Retinal pigment epithelial cell (primary cell): ENCODE measurements around the gene MAN2A1.

Experiments used
- DNase-seq: peaks from one replicate; pipeline ENCODE4 v3.0.0-alpha.2; 2010; ENCODE audit warnings: low read depth
- H3K4me3 ChIP-seq: 2 replicates; pipeline ENCODE4 v1.5.1; 2011; ENCODE audit warnings: mild to moderate bottlenecking, low read length, control low read depth, moderate library complexity
- TF ChIP-seq, protein P1 (sequence below): conservative IDR thresholded peaks from 2 replicates; pipeline ENCODE4 v1.5.1; 2011; ENCODE audit warnings: low read depth, low read length, control low read depth, inconsistent platforms

MAN2A1 gene

DNA sequence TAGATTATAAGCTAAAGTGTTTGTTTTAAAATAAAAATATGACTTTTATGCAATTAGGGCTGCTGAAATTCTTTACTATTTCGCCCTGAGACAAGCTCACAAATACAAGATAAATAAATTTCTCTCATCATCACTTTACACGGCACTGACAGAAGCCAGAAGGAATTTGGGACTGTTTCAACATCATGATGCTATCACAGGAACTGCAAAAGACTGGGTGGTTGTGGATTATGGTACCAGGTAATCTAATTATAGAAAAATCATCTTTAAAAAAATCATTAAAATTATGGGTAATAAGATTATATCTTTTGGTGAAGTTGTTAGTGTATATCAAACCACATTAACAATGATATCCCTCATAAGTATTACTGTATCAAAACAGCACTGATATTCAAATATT lies 95.0 kb downstream of the MAN2A1 start:
- TF ChIP-seq, protein P1, sequence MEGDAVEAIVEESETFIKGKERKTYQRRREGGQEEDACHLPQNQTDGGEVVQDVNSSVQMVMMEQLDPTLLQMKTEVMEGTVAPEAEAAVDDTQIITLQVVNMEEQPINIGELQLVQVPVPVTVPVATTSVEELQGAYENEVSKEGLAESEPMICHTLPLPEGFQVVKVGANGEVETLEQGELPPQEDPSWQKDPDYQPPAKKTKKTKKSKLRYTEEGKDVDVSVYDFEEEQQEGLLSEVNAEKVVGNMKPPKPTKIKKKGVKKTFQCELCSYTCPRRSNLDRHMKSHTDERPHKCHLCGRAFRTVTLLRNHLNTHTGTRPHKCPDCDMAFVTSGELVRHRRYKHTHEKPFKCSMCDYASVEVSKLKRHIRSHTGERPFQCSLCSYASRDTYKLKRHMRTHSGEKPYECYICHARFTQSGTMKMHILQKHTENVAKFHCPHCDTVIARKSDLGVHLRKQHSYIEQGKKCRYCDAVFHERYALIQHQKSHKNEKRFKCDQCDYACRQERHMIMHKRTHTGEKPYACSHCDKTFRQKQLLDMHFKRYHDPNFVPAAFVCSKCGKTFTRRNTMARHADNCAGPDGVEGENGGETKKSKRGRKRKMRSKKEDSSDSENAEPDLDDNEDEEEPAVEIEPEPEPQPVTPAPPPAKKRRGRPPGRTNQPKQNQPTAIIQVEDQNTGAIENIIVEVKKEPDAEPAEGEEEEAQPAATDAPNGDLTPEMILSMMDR = no peak
- DNase-seq = no peak
- H3K4me3 ChIP-seq = no peak overlapping the region

DNA sequence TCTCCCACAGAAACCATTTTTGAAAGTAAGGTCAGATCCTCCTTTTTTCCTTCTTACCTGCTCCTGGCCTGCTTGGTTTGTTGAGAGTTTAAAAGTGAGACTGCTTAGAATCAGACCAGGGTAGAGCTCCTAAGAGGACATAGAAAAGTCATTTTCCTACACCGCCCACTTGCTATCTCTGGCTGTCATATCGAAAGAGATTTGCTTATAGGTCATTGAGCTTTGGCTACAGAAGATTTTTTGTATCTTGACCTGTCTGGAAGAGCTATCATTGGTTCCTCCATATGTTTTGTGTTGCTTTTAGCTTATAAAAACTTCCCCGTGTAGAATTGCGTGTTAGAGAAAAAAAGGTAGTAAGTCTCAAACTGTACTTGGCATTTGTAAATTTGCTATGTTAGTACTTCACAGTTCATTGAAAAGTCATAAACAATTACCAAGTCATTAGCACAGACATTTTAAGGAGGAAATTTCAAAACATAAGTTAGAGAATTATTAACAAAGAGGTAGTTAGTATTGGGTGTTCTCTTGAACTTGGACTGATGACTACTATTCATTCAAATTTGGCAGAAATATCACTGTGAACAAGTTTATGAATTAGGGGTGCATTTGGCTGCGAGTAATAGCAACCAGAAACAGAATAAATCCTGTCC lies 96.6 kb downstream of the MAN2A1 start:
- H3K4me3 ChIP-seq = no peak overlapping the region
- DNase-seq = no peak
- TF ChIP-seq, protein P1 = no peak

DNA sequence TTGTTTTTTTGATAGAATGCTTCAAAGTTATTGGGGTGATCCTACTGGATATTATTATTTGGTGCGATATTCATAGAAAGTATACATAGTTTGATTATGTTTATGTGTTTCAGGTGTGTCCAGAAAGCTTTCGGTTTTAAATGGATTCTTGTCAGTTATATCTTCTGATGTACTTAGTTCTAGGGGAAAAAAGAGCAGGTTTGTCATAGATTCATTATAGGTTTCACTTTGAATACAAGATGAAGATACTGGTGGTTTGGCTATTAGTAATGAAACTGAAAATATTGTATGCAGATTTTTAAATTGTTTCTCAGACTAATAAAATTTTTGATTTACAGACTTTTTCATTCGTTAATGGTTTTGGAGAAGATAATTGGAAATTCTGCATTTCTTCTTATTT lies 98.9 kb downstream of the MAN2A1 start:
- H3K4me3 ChIP-seq = no peak overlapping the region
- DNase-seq = no peak

DNA sequence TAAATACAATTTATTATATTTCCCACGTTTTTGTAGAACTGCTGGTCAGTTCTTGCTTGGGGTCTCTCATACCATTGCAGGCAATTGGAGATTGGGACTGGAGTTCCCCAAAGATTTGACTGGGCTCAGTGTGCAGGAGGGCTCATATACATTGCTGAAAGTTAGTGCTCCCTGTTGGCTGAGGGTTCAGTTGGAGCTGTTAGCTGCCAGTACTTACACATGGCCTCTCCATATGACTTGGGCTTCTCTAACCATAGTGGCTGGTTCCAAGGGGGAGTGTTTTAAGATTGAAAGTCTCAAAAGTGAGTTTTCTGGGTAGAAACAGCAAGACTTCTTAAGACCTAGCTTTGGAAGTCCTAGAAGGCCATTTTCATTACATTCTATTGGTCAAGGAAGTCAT lies 102.9 kb downstream of the MAN2A1 start:
- H3K4me3 ChIP-seq = no peak overlapping the region
- TF ChIP-seq, protein P1 = no peak
- DNase-seq = no peak

More for the DNA sequence above, 98.9 kb downstream of the MAN2A1 start:
- TF ChIP-seq, protein P1 = no peak

DNA sequence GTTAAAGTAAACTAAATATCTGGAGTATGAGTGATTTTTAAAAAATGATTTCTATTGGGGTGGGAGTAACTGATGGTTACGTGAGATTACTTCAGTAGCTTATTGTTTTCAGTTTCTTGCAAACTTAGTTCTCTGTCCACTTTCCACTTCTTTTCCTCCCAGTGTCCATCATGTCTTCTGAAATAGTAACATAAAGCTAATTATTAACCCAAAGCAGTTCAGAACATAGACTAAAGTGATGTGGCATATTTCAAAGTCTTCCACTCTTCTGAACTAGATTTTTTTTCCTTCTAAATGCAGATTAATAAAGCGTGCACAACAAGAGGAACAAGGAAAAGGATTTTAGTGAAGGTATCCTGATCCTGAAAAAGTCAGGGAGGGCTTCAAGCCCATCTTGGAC lies 114.1 kb downstream of the MAN2A1 start:
- H3K4me3 ChIP-seq = no peak overlapping the region
- no peak for DNase-seq
- TF ChIP-seq, protein P1 = no peak

DNA sequence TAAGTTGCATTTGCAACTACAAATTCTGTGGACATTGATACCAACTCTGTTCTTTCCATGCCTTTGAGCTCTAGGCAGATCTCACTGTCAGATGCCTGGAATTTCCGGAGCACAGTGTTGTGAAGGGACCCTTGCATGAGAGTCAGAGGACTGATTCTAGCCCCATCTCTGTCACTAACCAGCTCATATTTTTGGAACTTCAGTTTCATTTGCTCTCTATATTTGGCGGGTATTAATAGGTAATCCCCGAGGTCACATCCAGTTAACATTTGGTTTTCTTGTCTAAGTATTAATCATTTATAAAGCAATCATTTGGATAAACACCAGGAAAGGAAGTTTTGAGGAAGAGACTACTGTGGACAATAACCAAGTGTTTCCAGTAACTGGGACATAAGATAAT lies 115.7 kb downstream of the MAN2A1 start:
- no peak overlapping the region for H3K4me3 ChIP-seq
- TF ChIP-seq, protein P1 = no peak
- no peak for DNase-seq

DNA sequence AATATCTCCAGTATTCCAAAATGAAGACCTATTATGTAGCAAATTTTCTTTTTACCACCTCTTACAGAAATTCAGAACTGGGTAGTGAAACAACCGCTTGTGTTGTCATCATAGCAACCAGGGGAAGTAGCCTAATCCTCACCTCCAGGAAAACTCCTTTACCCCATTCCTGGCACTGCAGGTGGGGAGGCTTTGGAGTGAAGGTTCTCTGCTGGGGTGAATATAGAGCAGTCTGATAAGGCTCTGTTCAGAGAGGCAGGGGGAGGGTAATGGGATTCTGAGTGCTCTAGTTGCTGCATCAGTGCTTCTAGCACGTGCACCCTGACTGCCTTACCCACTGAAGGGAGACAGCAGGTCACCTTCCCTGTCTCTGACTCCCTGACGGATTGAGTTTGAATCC lies 116.2 kb downstream of the MAN2A1 start:
- no peak for DNase-seq
- TF ChIP-seq, protein P1 = no peak
- no peak overlapping the region for H3K4me3 ChIP-seq
